Left ventricle myocardium inferior (tissue), 1 donor: ENCODE measurements around the gene ADAP1. TPM values are rescaled to one million over a fixed set of nuclear protein-coding genes. Genes with fewer than 3 reads are reported as not detected.

Experiments used
- DNase-seq: peaks from one replicate; pipeline ENCODE4 v3.0.0-alpha.2; 2020
- H3K27ac ChIP-seq: fragments of 200-600 bp; replicated peaks from 2 replicates; pipeline ENCODE4 v1.8.0; 2021
- H3K27me3 ChIP-seq: fragments of 200-600 bp; 2 replicates; pipeline ENCODE4 v1.8.0; 2021; ENCODE audit warnings: low read depth
- H3K36me3 ChIP-seq: fragments of 200-600 bp; 2 replicates; pipeline ENCODE4 v1.8.0; 2021
- H3K4me1 ChIP-seq: fragments of 200-600 bp; 2 replicates; pipeline ENCODE4 v1.8.0; 2021
- H3K4me3 ChIP-seq: fragments of 200-600 bp; 2 replicates; pipeline ENCODE4 v1.8.0; 2021; ENCODE audit warnings: mild to moderate bottlenecking, moderate library complexity
- H3K9me3 ChIP-seq: fragments of 200-600 bp; replicated peaks from 2 replicates; pipeline ENCODE4 v1.8.0; 2021
- CTCF ChIP-seq: fragments of 200-600 bp; IDR thresholded peaks from 2 replicates; pipeline ENCODE4 v1.8.0; 2021; ENCODE audit warnings: antibody characterized with exemption, mild to moderate bottlenecking, borderline replicate concordance
- intact Hi-C: fragments of 100-400 bp; cut with micrococcal nuclease; formaldehyde crosslinking; loops from one replicate; pipeline ENCODE4 v1.11.0; 2022
- total RNA-seq: library from RNA; stranded (reverse); fragmentation: NEBNext Ultra II Directional; extraction: Animal tissue kit (Norgen Biotek cat#: 25700); gene quantifications from one replicate; pipeline ENCODE4 v1.2.1, GENCODE V29; 2021
- donor health status: DM: no; HTN: yes; CAD: no; lungs with severe emphysema.

ADAP1 gene
- total RNA-seq, 1 donor from 2014 or later = 8.4 TPM

GRCh38 chr7:876972-877311, 77.5 kb downstream of the ADAP1 start:
- peaks cover 86% of the 10 kb centered on the region for H3K4me1 ChIP-seq
- peak overlapping the region; percentile 94 for H3K4me3 ChIP-seq
- no peak for TF ChIP-seq CTCF
- intact Hi-C loops = no loop called here
- no peaks in the 10 kb centered on the region for H3K27me3 ChIP-seq
- peaks cover 29% of the 10 kb centered on the region for H3K36me3 ChIP-seq
- no peaks in the 10 kb centered on the region for H3K9me3 ChIP-seq
- DNase-seq = no peak
- peak overlapping the region; percentile 95 for H3K27ac ChIP-seq

GRCh38 chr7:876077-876971, 78.2 kb downstream of the ADAP1 start, which contains the start of gene GET4:
Gene GET4, plus strand, starts transcription at chr7:876554. Its CDS starts 92 bp downstream, at chr7:876646.
- Histone ChIP-seq H3K4me3 (peak within 1 kb of the TSS; percentile 94), H3K9me3 (no peaks in the 10 kb centered on the region), H3K27me3 (no peaks in the 10 kb centered on the region), H3K27ac (peak within 1 kb of the TSS; percentile 95), H3K4me1 (peaks cover 85% of the 10 kb centered on the region), H3K36me3 (peaks cover 35% of the 10 kb centered on the region)
- TF ChIP-seq CTCF = peak; percentile 38
- DNase-seq = peak; percentile 96
- intact Hi-C loops = no loop called here

GRCh38 chr7:875476-876076, 78.9 kb downstream of the ADAP1 start:
- Histone ChIP-seq H3K4me1 (peaks cover 78% of the 10 kb centered on the region), H3K27me3 (no peaks in the 10 kb centered on the region), H3K4me3 (peak overlapping the region; percentile 94), H3K36me3 (peaks cover 42% of the 10 kb centered on the region), H3K9me3 (no peaks in the 10 kb centered on the region), H3K27ac (peak overlapping the region; percentile 95)
- no peak for TF ChIP-seq CTCF
- intact Hi-C loops = no loop called here
- DNase-seq = no peak

GRCh38 chr7:875051-875450, 79.4 kb downstream of the ADAP1 start:
- intact Hi-C loops = no loop called here
- Histone ChIP-seq H3K4me3 (no peak overlapping the region), H3K27me3 (no peaks in the 10 kb centered on the region), H3K9me3 (no peaks in the 10 kb centered on the region), H3K36me3 (peaks cover 48% of the 10 kb centered on the region), H3K4me1 (peaks cover 72% of the 10 kb centered on the region), H3K27ac (peak overlapping the region; percentile 95)
- no peak for TF ChIP-seq CTCF
- DNase-seq = no peak

- H3K36me3 ChIP-seq = peaks cover 54% of the 10 kb centered on the region
- no peaks in the 10 kb centered on the region for H3K27me3 ChIP-seq
- no peaks in the 10 kb centered on the region for H3K9me3 ChIP-seq
- no peak overlapping the region for H3K4me3 ChIP-seq
- no peak for TF ChIP-seq CTCF
- peak overlapping the region; percentile 95 for H3K27ac ChIP-seq
- no peak for DNase-seq
- H3K4me1 ChIP-seq = peaks cover 72% of the 10 kb centered on the region
- intact Hi-C loops = loop anchor here (5.0 kb wide), 1 partner anchor 87 kb away; no protein-coding TSS in a partner anchor
Observed at GRCh38 chr7:874031-874749, 80.3 kb downstream of the ADAP1 start.
